GM21447 (cell line): ENCODE data around the gene POLL.

Source experiments
- ATAC-seq: cut with Tn5 transposase; IDR thresholded peaks from one replicate; pipeline ENCODE4 v1.9.1; 2021; ENCODE audit not compliant: unreplicated experiment

POLL gene

DNA sequence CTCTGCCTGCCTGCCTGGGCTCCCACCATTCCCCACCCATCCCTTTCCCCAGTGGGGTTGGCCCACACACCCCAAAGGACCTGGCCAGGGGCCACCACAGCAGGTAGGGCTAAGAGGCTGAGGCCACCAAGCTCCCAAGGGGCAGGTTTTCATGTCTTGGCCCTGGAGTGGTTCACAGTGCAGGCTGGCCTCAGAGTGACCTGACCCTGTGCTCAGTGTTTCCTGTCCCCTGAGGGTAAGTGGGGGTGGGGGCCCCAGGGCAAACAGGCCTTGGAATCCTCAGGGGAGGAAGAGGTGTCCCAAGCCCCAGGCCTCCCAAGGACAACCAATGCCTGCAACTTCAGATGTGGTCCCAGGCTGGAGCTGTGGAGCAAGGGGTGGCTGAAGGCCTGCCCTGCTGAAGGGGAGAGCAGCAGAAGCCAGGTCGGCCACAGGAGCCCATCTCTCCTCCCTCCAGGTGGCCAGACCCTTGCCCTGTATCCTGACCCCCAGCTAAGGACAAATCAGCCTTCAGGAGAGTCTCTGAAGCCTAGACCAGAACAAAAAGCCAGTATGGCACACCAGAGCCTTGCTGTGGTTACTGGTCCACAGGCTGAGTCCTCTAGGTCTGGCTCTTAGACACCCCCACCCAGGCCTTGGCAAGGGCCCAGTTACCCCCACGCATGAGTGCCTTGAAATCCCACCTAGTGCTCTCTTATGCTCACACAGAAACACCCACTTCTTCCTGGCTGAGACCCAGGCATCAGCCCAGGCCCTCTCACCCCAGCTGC lies 27.6 kb downstream of the POLL start:
- no peak for ATAC-seq

DNA sequence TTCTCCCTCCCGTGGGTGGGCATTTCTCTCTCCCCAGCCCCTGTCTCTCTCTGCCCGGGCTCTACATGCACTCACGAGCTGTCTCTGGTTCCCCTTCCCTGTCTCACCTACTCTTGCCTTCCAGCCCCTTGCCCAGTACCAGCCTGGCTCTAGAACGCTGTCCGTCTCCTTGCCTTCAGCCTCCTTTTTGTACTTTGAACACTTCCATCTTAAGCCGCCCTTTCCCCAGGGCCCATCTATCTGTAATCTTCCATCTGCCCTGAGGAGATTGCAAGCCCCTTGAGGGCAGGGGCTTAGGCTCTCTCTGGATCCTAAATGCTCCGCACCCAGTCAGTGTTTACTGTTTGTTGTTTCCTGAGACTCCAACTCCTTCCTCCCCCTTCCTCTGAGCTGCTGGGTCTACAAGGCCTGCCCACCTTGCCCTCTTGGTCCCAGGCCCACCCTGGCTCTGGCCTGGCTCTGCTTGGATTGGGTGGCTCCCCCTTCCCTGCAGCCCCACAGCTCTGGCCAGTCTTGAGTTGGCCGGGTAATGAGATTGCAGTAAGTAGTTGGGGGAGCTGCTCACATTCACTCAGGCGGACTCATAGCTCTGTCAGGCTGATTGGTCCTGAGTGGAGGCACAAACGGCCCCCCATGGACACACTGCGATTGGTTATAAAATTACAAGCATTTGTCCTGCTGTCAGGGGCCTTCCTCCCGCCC lies 28.3 kb downstream of the POLL start:
- ATAC-seq, result no peak

DNA sequence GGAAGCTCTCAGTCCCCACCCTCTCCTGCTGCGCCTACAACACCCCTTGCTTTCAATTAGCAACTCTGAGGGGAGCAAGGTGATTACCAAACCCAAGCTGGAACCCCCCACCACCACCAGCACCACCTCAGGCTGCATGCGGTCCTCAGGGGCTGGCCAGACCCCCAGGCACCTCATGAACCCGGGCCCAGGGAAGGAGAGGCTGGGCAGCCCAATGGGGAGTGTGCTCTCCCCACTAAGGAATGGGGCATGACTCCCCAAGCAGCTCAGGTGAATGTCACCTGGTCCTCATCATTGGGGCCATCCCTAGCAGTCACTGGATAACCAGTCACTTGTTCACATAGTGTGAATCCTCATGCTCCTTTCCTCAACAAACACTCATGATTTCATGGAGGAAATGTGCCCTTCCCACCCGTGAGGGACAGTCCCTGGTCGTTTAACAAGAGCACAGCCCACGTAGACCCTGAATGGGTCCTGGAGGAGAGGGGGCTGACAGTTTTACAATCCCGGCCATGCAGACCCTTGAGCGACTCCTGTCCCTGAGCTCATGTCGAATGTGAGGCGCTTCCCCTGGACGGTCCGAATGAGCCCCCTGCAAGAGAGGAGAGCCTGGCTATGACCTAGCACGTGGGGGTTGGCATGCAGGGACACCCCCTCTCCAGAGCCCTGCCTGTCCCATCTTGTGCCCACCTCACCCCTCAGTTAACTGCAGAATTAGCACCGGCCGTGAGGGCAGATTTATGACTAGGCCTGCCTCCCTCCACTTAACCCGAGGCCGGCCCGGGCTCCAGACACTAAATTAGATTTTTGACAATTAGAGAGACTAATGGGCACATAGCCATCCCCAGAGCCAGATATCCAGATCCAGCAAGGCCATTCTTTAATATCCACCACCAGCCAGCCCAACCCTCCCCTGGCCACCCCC lies 29.1 kb downstream of the POLL start:
- ATAC-seq, result no peak

DNA sequence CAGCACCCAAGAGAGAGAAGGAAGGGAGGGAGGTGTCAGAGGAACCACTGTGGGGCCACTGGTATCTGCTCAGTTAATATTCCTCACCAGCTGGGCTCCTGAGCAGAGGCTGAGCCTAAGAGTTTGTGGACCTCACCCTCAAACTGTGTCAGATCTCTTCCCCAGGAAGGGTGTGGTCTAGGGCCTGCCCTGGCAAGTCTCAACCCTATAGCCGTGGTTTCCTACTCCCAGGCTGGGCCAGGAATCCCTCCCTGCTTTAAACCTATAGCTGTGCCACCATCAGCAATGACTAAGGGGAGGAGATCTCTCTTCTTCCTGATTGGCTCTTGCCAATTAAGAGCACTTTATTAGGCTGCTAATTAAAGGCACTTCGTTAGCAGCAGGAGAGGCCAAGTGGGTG lies 29.9 kb downstream of the POLL start:
- ATAC-seq, result no peak

DNA sequence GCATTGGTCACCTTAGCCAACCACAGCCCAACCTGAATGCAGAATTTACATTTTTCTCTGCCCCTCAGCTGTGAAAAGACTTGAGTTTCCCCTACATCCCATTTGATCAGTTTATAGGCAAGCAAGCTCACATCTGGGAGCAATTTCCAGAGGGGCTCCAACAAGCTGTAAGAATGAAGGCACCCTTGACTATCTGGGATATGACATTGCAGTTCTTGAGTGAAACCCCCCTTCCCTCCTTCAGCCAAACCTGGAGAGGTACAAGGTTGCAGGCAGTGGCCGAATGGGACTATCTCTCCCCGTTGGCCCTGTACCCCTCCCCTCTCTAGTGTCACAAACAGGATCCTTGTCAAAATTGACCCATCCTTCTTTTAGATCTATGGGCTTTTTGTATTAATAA lies 30.5 kb downstream of the POLL start:
- no peak for ATAC-seq

DNA sequence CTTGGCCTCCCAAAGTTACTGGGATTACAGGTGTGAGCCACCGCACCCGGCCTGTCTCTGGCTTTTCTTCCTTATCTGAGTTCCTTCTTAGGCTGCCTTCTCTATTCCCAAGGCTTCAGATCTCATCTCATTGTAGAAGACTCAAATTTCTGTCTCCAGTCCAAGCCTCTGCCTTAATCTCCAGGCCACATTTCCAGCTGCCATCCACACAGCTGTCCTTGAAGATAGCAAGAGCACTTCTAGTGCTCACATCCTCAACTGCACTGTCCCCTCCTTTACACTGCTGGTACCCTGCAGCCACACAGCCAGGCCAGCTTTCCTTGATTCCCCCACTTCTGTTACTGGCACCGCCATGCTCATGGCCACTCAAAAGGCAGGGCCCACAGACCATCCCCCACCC lies 35.6 kb downstream of the POLL start:
- no peak for ATAC-seq

DNA sequence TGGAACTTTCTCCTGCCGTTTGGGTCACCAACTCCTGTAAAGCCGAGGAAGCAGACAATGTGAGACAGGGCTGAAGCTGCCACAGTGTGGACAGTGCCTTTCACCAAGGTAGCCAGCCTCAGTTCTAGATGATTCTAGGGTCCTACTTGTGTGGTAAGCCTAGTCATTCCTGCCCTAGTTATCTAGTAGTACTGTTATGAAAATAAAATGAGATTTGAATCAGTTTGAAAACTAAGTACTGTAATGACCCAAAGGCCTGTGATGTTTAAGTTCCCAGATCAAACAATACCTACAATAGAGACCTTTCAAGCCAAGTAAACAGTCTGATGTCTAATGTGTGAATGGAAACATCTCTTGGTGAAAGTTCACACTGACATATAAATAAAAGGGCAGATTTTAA lies 37.1 kb downstream of the POLL start:
- ATAC-seq, result no peak

DNA sequence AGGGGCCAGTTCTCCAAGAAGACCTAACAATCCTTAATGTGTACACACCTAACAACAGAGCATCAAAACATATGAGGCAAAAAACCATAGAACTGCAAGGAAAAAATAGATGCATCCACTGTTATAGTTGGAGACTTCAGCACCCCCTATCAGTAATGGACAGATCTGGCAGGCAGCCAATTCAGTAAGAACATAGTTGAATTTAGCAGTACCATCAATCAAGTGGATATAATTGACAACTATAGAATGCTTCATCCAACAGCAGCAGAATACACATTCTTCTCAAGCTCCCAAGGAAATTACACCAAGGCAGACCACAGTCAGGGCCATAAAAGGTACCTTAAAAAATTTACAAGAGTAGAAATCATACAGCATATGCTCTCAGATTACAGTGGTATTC lies 42.2 kb downstream of the POLL start:
- no peak for ATAC-seq

DNA sequence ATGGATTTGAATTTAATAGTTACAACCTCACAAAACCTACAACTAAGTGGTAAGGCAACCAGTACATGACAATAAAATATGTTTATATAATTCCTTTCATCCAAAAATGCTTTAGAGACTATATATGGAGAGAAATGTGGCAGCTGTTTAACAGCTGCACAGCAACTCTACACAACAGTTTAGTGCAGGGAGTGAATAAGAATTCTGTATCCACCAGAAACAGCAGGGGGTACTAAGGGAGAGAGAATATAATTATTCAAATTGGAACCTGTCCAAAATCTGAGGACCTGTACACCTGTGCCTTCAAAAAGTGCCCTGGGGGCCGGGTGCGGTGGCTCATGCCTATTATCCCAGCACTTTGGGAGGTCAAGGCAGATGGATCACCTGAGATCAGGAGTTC lies 49.6 kb downstream of the POLL start:
- ATAC-seq, result no peak

DNA sequence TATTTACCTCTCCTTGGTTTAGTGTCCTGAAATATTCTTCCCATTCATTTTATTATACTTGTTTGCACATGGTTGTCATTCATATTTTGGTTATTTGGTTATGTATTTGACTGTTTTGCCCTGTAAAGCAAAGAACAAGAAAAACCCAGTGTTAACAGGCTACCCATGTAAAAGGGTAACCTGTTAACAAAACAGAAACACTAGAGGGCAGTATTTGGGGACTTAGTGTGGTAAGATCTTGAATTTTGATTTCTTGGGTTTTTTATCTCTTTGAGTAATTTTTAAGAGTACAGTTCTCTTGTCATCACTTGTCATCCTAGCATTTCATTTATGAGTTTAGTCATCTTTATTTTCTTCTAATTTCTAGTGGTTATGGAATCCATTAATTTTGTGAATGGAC lies 51.3 kb downstream of the POLL start:
- ATAC-seq, result no peak

DNA sequence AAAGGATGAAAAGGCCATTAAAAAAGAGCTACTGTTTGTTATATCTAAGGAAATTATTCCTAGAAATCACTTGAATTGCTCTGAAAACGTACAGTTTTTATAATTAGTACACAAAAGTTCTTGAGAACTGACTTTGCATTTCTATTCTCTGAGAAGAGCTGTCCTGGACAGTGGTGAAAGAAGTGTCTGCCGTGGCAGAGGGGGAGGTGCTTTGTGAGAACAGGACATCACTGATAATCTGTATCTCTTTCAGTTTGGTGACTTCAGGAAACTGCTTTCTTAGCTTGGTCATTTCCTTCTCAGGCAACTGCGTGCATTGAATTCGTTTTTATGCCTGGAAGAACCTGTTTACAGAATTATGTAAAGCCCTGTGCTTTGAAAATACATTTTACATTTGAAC lies 52.1 kb downstream of the POLL start:
- ATAC-seq, result no peak

DNA sequence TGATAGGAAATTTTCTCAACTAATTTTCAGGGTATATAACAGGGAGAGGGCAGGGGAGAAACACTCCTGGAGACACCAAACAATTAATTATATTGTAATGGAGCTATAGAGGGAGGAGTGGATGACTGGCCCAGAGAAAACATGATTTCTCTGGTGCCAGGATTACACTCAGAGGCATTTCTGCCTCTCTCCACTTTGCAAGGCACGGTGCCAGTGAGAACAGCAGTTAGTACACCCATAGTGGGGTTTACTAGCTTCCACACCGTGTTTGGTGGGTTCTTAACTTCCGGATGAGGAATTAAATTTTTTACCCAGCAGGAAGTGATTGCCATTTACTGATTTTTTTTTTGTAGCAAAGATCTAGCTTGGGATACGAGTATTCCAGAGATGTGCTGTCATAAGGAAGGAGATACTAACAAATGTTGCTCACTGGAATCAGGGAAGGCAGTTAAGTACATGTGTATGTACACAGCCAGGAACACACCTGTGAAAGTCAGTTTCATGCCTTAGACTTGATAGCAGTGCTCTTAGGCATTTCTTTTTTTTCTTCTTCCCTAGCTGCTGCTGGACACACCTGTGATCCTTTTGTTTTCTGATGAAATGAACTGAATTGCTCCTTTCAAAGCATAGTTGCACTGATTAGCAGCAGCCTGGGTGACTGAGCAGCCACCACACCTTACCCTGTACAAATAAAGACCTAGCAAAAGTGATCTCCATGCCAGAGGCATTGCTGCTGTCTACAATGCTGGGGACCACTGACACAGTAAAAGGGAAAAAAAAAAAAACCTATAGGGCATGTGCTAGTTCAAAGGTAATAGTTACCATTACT lies 58.1 kb downstream of the POLL start:
- ATAC-seq, result no peak

DNA sequence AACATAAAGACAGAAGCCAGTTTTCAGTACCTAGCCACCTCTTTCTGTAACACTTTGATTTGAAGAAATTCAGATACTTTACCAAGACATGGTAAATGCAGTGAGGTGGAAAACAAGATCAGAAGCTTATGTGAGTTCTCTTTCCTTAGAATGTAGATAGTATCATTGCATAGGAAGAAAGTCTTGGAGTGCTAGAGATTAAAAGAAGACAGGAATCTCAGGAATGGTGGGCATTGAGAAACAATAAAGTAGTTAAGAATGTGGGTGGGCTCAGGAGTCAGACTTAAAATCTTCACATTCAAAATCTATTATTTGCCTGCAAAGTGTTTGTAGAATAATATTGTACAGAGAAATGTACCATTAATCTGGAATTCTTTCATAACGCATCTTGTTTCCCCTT lies 58.9 kb downstream of the POLL start:
- no peak for ATAC-seq
